Mesendoderm (in vitro differentiated cells): ENCODE data around the gene MX2.

Experiments used
- DNase-seq: peaks from one replicate; pipeline ENCODE4 v3.0.0; 2013
- H2AK5ac ChIP-seq: 2 replicates; pipeline ENCODE4 v1.6.1; 2013; ENCODE audit warnings: low read length, inconsistent platforms
- H2BK120ac ChIP-seq: 2 replicates; pipeline ENCODE4 v1.6.1; 2013; ENCODE audit warnings: low read depth, mild to moderate bottlenecking, low read length, moderate library complexity, mixed read lengths
- H2BK15ac ChIP-seq: replicated peaks from 2 replicates; pipeline ENCODE4 v1.6.1; 2013; ENCODE audit warnings: low read depth, mild to moderate bottlenecking, moderate library complexity
- H2BK5ac ChIP-seq: 2 replicates; pipeline ENCODE4 v1.6.1; 2013; ENCODE audit warnings: low read length, inconsistent platforms
- H3K18ac ChIP-seq: 2 replicates; pipeline ENCODE4 v1.6.1; 2013; ENCODE audit warnings: mild to moderate bottlenecking, low read length, mixed read lengths
- H3K23ac ChIP-seq: one replicate; pipeline ENCODE4 v1.6.1; 2013; ENCODE audit warnings: low read length
- H3K27ac ChIP-seq: 2 replicates; pipeline ENCODE4 v1.5.1; 2013; ENCODE audit warnings: low read depth, mild to moderate bottlenecking, inconsistent platforms, low read length, moderate library complexity
- H3K27me3 ChIP-seq: 2 replicates; pipeline ENCODE4 v1.6.1; 2013; ENCODE audit warnings: low read length, control low read depth, mild to moderate bottlenecking, inconsistent platforms; ENCODE audit not compliant: insufficient read depth, poor library complexity
- H3K36me3 ChIP-seq: 2 replicates; pipeline ENCODE4 v1.6.1; 2013; ENCODE audit warnings: low read length, inconsistent platforms; ENCODE audit not compliant: control insufficient read depth, insufficient read depth
- H3K4ac ChIP-seq: one replicate; pipeline ENCODE4 v1.6.1; 2013; ENCODE audit warnings: low read depth, mild to moderate bottlenecking, low read length, moderate library complexity
- H3K4me1 ChIP-seq: 2 replicates; pipeline ENCODE4 v1.6.1; 2013; ENCODE audit warnings: low read depth, low read length, inconsistent platforms; ENCODE audit not compliant: control insufficient read depth
- H3K4me2 ChIP-seq: 2 replicates; pipeline ENCODE4 v1.6.1; 2013; ENCODE audit warnings: low read length
- H3K4me3 ChIP-seq: 2 replicates; pipeline ENCODE4 v1.5.1; 2013; ENCODE audit warnings: mild to moderate bottlenecking, low read length
- H3K56ac ChIP-seq: one replicate; pipeline ENCODE4 v1.6.1; 2013; ENCODE audit warnings: low read length
- H3K79me1 ChIP-seq: 2 replicates; pipeline ENCODE4 v1.6.1; 2013; ENCODE audit warnings: low read length, inconsistent platforms
- H3K79me2 ChIP-seq: 2 replicates; pipeline ENCODE4 v1.6.1; 2013; ENCODE audit warnings: mild to moderate bottlenecking, low read length; ENCODE audit not compliant: control insufficient read depth, insufficient read depth
- H3K9ac ChIP-seq: 2 replicates; pipeline ENCODE4 v1.6.1; 2013; ENCODE audit warnings: low read length, inconsistent platforms
- H4K5ac ChIP-seq: one replicate; pipeline ENCODE4 v1.6.1; 2013; ENCODE audit warnings: low read length
- H4K8ac ChIP-seq: one replicate; pipeline ENCODE4 v1.6.1; 2013; ENCODE audit warnings: low read depth, mild to moderate bottlenecking, control low read depth, low read length, moderate library complexity
- WGBS: extraction: QIAGEN DNeasy Blood & Tissue Kit; methylation state at CpG from one replicate; pipeline ENCODE4 v1.1.7; 2013; ENCODE audit warnings: low lambda C conversion rate, missing lambda C conversion rate; ENCODE audit not compliant: insufficient coverage; ENCODE audit errors: extremely low coverage; 5-methylcytosine and 5-hydroxymethylcytosine counted together

MX2 gene

GRCh38 chr21:41373763-41374162 lies 11.9 kb downstream of the MX2 start:
- no peak for DNase-seq
- Histone ChIP-seq H3K36me3 (no peaks in the 10 kb centered on the region), H3K4ac (no peak overlapping the region), H2BK15ac (no peak overlapping the region), H2BK5ac (no peak overlapping the region), H3K18ac (no peak overlapping the region), H3K4me3 (no peak overlapping the region), H4K8ac (no peak overlapping the region), H3K4me2 (no peak overlapping the region), H4K5ac (no peak overlapping the region), H3K79me1 (no peaks in the 10 kb centered on the region), H2BK120ac (no peak overlapping the region), H3K9ac (no peak overlapping the region), H2AK5ac (no peak overlapping the region), H3K27me3 (no peaks in the 10 kb centered on the region), H3K27ac (no peak overlapping the region), H3K4me1 (no peaks in the 10 kb centered on the region), H3K79me2 (no peaks in the 10 kb centered on the region), H3K23ac (no peak overlapping the region), H3K56ac (no peak overlapping the region)
- no CpG with 5 or more reads among the region's 8 CpGs for WGBS

GRCh38 chr21:41374177-41374712 lies 12.4 kb downstream of the MX2 start:
- no peak overlapping the region for H3K23ac ChIP-seq
- no peak overlapping the region for H3K4ac ChIP-seq
- no peaks in the 10 kb centered on the region for H3K4me1 ChIP-seq
- H3K18ac ChIP-seq = no peak overlapping the region
- no peak overlapping the region for H4K8ac ChIP-seq
- no peaks in the 10 kb centered on the region for H3K36me3 ChIP-seq
- H2AK5ac ChIP-seq = no peak overlapping the region
- no peak overlapping the region for H4K5ac ChIP-seq
- no peaks in the 10 kb centered on the region for H3K27me3 ChIP-seq
- H2BK5ac ChIP-seq = no peak overlapping the region
- no peak overlapping the region for H3K56ac ChIP-seq
- H3K9ac ChIP-seq = no peak overlapping the region
- no peak overlapping the region for H2BK120ac ChIP-seq
- no peaks in the 10 kb centered on the region for H3K79me1 ChIP-seq
- no peak overlapping the region for H3K4me2 ChIP-seq
- H3K27ac ChIP-seq = no peak overlapping the region
- no peaks in the 10 kb centered on the region for H3K79me2 ChIP-seq
- WGBS = no CpG with 5 or more reads among the region's 14 CpGs
- no peak overlapping the region for H3K4me3 ChIP-seq
- DNase-seq = no peak
- no peak overlapping the region for H2BK15ac ChIP-seq

- Histone ChIP-seq H3K27ac (no peak overlapping the region), H3K27me3 (no peaks in the 10 kb centered on the region), H2BK15ac (no peak overlapping the region), H4K8ac (no peak overlapping the region), H3K79me2 (no peaks in the 10 kb centered on the region), H2BK120ac (no peak overlapping the region), H3K9ac (no peak overlapping the region), H3K4me3 (no peak overlapping the region), H2AK5ac (no peak overlapping the region), H3K23ac (no peak overlapping the region), H3K4ac (no peak overlapping the region), H3K4me2 (no peak overlapping the region), H4K5ac (no peak overlapping the region), H3K79me1 (no peaks in the 10 kb centered on the region), H3K56ac (no peak overlapping the region), H3K36me3 (no peaks in the 10 kb centered on the region), H3K4me1 (no peaks in the 10 kb centered on the region), H2BK5ac (no peak overlapping the region), H3K18ac (no peak overlapping the region)
- no CpG with 5 or more reads among the region's 5 CpGs for WGBS
- no peak for DNase-seq
These were observed 13.2 kb downstream of the MX2 start for GRCh38 chr21:41374867-41375533.

- Histone ChIP-seq H3K18ac (no peak overlapping the region), H3K27ac (no peak overlapping the region), H3K79me1 (no peaks in the 10 kb centered on the region), H3K4me1 (no peaks in the 10 kb centered on the region), H3K79me2 (no peaks in the 10 kb centered on the region), H4K5ac (no peak overlapping the region), H3K9ac (no peak overlapping the region), H2BK5ac (no peak overlapping the region), H3K36me3 (no peaks in the 10 kb centered on the region), H3K4ac (no peak overlapping the region), H3K4me2 (no peak overlapping the region), H3K27me3 (no peaks in the 10 kb centered on the region), H2BK15ac (no peak overlapping the region), H4K8ac (no peak overlapping the region), H3K56ac (no peak overlapping the region), H2AK5ac (no peak overlapping the region), H3K4me3 (no peak overlapping the region), H2BK120ac (no peak overlapping the region), H3K23ac (no peak overlapping the region)
- no CpG with 5 or more reads among the region's 5 CpGs for WGBS
- no peak for DNase-seq
These were observed 14.0 kb downstream of the MX2 start for GRCh38 chr21:41375875-41376274.

GRCh38 chr21:41377715-41378114 lies 15.9 kb downstream of the MX2 start:
- no peak overlapping the region for H3K18ac ChIP-seq
- no peak overlapping the region for H3K23ac ChIP-seq
- H3K36me3 ChIP-seq = no peaks in the 10 kb centered on the region
- H2BK5ac ChIP-seq = no peak overlapping the region
- H3K27me3 ChIP-seq = no peaks in the 10 kb centered on the region
- no peak overlapping the region for H3K56ac ChIP-seq
- no CpG with 5 or more reads among the region's 16 CpGs for whole genome bisulfite sequencing
- no peaks in the 10 kb centered on the region for H3K79me2 ChIP-seq
- no peak overlapping the region for H2BK15ac ChIP-seq
- H4K5ac ChIP-seq = no peak overlapping the region
- H3K4me2 ChIP-seq = no peak overlapping the region
- H3K27ac ChIP-seq = no peak overlapping the region
- H3K4me3 ChIP-seq = no peak overlapping the region
- H4K8ac ChIP-seq = no peak overlapping the region
- no peaks in the 10 kb centered on the region for H3K4me1 ChIP-seq
- no peak overlapping the region for H3K9ac ChIP-seq
- H3K79me1 ChIP-seq = no peaks in the 10 kb centered on the region
- DNase-seq = no peak
- H2BK120ac ChIP-seq = no peak overlapping the region
- H2AK5ac ChIP-seq = no peak overlapping the region
- H3K4ac ChIP-seq = no peak overlapping the region

- Histone ChIP-seq H3K4me1 (no peaks in the 10 kb centered on the region), H3K27ac (no peak overlapping the region), H2BK5ac (no peak overlapping the region), H2BK120ac (no peak overlapping the region), H3K36me3 (no peaks in the 10 kb centered on the region), H2BK15ac (no peak overlapping the region), H3K4me3 (no peak overlapping the region), H3K27me3 (no peaks in the 10 kb centered on the region), H3K79me2 (no peaks in the 10 kb centered on the region), H3K23ac (no peak overlapping the region), H3K79me1 (no peaks in the 10 kb centered on the region), H4K8ac (no peak overlapping the region), H4K5ac (no peak overlapping the region), H2AK5ac (no peak overlapping the region), H3K18ac (no peak overlapping the region), H3K4me2 (no peak overlapping the region), H3K56ac (no peak overlapping the region), H3K9ac (no peak overlapping the region), H3K4ac (no peak overlapping the region)
- no CpG with 5 or more reads among the region's 8 CpGs for WGBS
- DNase-seq = no peak
These were observed 17.0 kb downstream of the MX2 start for GRCh38 chr21:41378849-41379248.
